Activated CD8-positive, alpha-beta T cell treated with anti-CD3 and anti-CD28 coated beads for 36 hours (primary cell): ENCODE measurements around the gene COX7A1. TPM values are rescaled to one million over a fixed set of nuclear protein-coding genes. Genes with fewer than 3 reads are reported as not detected.

ENCODE experiments used
- ATAC-seq: fragments of 200-7000 bp; cut with Tn5 transposase; one replicate; pipeline ENCODE4 v1.10.0; 2021; ENCODE audit warnings: mild to moderate bottlenecking, moderate library complexity
- CTCF ChIA-PET: fragments of 350-600 bp; sonication (Branson Sonifier 250); formaldehyde crosslinking; loops from one replicate; lab custom pipeline; 2021; ENCODE audit warnings: antibody characterized with exemption; lab: Charles Lee
- POLR2A ChIA-PET: fragments of 350-600 bp; sonication (Branson Sonifier 250); formaldehyde crosslinking; loops from one replicate; lab custom pipeline; 2021; ENCODE audit warnings: antibody characterized with exemption; lab: Charles Lee
- DNase-seq: peaks from one replicate; pipeline ENCODE4 v3.0.0-alpha.2; 2020
- H3K27ac Mint-ChIP-seq: one replicate; pipeline ENCODE4 v1.8.0; 2021; ENCODE audit warnings: mild to moderate bottlenecking, mixed read lengths
- H3K27me3 Mint-ChIP-seq: one replicate; pipeline ENCODE4 v1.8.0; 2021; ENCODE audit warnings: mixed read lengths
- H3K36me3 Mint-ChIP-seq: one replicate; pipeline ENCODE4 v1.8.0; 2021; ENCODE audit warnings: low read depth, mixed read lengths
- H3K4me1 Mint-ChIP-seq: one replicate; pipeline ENCODE4 v1.8.0; 2021; ENCODE audit warnings: low read depth, mixed read lengths
- H3K4me3 Mint-ChIP-seq: one replicate; pipeline ENCODE4 v1.8.0; 2021; ENCODE audit warnings: mild to moderate bottlenecking, moderate library complexity, mixed read lengths
- H3K9me3 Mint-ChIP-seq: one replicate; pipeline ENCODE4 v1.8.0; 2021; ENCODE audit warnings: mixed read lengths
- intact Hi-C: fragments of 100-400 bp; cut with micrococcal nuclease; formaldehyde crosslinking; loops from one replicate; pipeline ENCODE4 v1.10.0; 2022
- total RNA-seq, 2 experiments: library from RNA; stranded (reverse); gene quantifications; one replicate each; pipeline ENCODE4 v1.2.3, GENCODE V29; 2021
- TF ChIP-seq, protein P1 (sequence below): fragments of 200-600 bp; IDR thresholded peaks from one replicate; pipeline ENCODE4 v1.8.0; 2022; ENCODE audit warnings: antibody characterized with exemption, mild to moderate bottlenecking

Gene COX7A1
- total RNA-seq, 2 experiments from 2014 or later = not detected

DNA sequence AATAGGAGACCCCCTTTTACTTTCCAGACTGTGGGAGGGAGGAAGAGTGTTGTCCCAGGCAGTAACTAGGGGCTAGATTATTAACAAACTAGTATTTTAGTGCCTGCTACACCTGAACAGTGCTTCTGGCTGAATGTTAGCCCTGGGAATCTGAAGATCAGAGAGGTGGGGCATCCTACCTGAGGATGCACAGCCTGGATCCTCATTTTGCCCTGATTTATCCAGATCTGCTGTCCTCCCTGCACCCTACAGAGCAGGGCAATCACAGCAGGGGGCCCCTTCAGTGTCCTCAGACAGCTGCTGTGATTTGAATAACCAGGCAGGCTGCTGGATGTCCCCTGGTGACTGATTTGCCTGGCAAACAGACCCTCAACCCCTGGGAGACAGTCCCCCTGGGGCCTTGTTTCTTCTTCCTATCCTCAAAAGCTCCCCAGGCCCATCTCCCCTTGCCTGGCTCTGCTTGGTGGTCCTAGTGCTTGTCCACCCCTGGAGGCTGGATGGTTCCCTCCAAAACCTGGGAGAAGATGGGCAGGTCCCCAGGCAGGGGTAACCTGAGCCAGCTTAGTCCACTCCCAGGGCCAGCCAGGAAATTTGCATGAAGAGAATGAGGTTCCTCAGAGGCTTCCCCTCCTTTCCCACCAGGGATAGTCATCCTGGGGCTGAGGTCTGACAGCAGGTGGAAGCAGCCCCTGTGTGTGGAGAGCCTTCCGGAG is 41.6 kb downstream of the COX7A1 start, which contains the start of gene OVOL3:
OVOL3 (plus strand) TSS at position 657 of the 713 bp plus-strand sequence. CDS start 60 bp downstream, outside the sequence.
- POLR2A ChIA-PET = interaction anchor here (1.8 kb wide), 1 partner anchor 10 kb away, joined by 4 read pairs; no protein-coding TSS in a partner anchor
- H3K9me3 Mint-ChIP-seq = no peaks in the 10 kb centered on the region
- peaks cover 12% of the 10 kb centered on the region for H3K4me1 Mint-ChIP-seq
- ATAC-seq (no peak), DNase-seq (no peak)
- H3K27me3 Mint-ChIP-seq = no peaks in the 10 kb centered on the region
- TF ChIP-seq, protein P1, sequence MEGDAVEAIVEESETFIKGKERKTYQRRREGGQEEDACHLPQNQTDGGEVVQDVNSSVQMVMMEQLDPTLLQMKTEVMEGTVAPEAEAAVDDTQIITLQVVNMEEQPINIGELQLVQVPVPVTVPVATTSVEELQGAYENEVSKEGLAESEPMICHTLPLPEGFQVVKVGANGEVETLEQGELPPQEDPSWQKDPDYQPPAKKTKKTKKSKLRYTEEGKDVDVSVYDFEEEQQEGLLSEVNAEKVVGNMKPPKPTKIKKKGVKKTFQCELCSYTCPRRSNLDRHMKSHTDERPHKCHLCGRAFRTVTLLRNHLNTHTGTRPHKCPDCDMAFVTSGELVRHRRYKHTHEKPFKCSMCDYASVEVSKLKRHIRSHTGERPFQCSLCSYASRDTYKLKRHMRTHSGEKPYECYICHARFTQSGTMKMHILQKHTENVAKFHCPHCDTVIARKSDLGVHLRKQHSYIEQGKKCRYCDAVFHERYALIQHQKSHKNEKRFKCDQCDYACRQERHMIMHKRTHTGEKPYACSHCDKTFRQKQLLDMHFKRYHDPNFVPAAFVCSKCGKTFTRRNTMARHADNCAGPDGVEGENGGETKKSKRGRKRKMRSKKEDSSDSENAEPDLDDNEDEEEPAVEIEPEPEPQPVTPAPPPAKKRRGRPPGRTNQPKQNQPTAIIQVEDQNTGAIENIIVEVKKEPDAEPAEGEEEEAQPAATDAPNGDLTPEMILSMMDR = no peak
- no peak within 1 kb of the TSS for H3K4me3 Mint-ChIP-seq
- CTCF ChIA-PET = no interaction called here
- H3K36me3 Mint-ChIP-seq = peaks cover 20% of the 10 kb centered on the region
- intact Hi-C loops = no loop called here
- no peak within 1 kb of the TSS for H3K27ac Mint-ChIP-seq

DNA sequence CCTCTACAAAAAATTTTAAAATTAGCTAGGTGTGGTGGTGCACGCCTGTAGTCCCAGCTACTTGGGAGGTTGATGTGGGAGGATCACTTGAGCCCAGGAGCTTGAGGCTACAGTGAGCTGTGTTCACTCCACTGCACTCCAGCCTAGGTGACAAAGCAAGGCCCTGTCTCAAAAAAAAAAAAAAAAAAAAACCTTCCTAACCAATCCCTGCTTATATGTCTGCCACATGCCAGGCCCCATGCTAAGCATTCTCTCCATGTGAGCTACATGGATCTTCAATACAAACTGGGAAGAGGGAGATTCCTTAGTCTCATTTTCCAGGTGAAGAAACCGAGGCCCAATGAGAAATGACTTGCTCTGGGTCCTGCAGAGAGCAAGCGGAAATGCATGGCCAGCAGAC is 43.6 kb downstream of the COX7A1 start:
- CTCF ChIA-PET = interaction anchor here (0.7 kb wide), 1 partner anchor 57 kb away, joined by 3 read pairs; no protein-coding TSS in a partner anchor
- no peaks in the 10 kb centered on the region for H3K27me3 Mint-ChIP-seq
- POLR2A ChIA-PET = no interaction called here
- H3K27ac Mint-ChIP-seq = no peak overlapping the region
- ATAC-seq (no peak), DNase-seq (no peak)
- peaks cover 9% of the 10 kb centered on the region for H3K4me1 Mint-ChIP-seq
- H3K36me3 Mint-ChIP-seq = peaks cover 19% of the 10 kb centered on the region
- H3K9me3 Mint-ChIP-seq = no peaks in the 10 kb centered on the region
- no peak overlapping the region for H3K4me3 Mint-ChIP-seq
- intact Hi-C loops = no loop called here
- TF ChIP-seq, protein P1 = no peak

DNA sequence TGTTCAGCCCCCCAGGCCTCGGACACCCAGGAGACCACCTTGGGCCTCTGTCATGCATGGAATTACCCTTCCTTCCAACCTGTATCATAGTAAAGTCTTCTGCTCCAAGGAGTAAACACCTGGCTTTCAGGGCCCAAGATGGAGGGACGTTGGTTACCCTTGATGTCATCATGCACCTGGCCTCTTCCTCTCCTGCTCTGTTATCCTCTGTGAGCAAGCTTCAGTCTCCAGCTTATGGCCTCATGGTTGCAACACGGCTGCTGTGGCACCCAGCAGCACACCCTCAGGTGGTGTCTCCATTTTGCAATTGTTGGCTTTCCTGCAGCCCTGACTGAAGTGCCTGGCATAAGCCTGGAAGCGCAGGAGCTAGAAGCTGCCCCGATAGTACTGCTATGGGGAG is 45.3 kb downstream of the COX7A1 start:
- intact Hi-C loops = no loop called here
- Mint-ChIP-seq H3K4me1 (no peaks in the 10 kb centered on the region), H3K9me3 (no peaks in the 10 kb centered on the region), H3K27ac (no peak overlapping the region), H3K27me3 (no peaks in the 10 kb centered on the region), H3K36me3 (peaks cover 18% of the 10 kb centered on the region), H3K4me3 (no peak overlapping the region)
- TF ChIP-seq, protein P1 = no peak
- ATAC-seq (no peak), DNase-seq (no peak)
- POLR2A ChIA-PET = interaction anchor here (0.7 to 1.0 kb wide), 2 partner anchors 8 to 10 kb away, joined by 3 to 4 read pairs; partner anchors contain the start of genes POLR2I and TBCB
- CTCF ChIA-PET = no interaction called here

DNA sequence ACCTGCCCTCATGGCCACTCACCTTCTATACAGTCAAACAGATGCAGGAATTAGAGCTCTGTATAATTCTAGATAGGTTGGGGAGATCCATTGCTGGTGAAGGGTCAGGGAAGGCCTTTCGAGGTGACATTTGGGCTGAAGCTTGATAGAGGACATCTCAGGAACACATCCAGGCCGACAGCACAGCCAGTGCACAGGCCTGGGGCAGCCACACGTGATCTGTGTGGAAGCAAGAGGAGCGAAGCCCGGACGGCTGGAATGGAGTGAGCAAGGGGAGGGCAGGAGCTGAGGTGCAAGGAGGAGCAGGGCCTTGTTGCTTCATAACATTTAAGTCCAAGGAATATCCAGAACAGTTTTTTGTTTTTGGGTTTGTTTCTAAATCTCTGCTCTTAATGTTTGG is 45.8 kb downstream of the COX7A1 start:
- Mint-ChIP-seq H3K9me3 (no peaks in the 10 kb centered on the region), H3K27me3 (no peaks in the 10 kb centered on the region), H3K27ac (no peak overlapping the region), H3K36me3 (peaks cover 14% of the 10 kb centered on the region), H3K4me3 (no peak overlapping the region), H3K4me1 (no peaks in the 10 kb centered on the region)
- intact Hi-C loops = no loop called here
- DNase-seq = no peak
- no peak for ATAC-seq
- CTCF ChIA-PET = no interaction called here
- TF ChIP-seq, protein P1 = no peak
- POLR2A ChIA-PET = interaction anchor here (0.7 to 1.0 kb wide), 2 partner anchors 9 to 44 kb away, joined by 3 to 4 read pairs; no protein-coding TSS in a partner anchor
